Dendritic cell treated with granulocyte-macrophage colony-stimulating factor and Interleukin-4, amounts not matched to agents 40 ng/mL and 50 ng/mL, for 4 days (primary cell): ENCODE results near the gene AVPR1B.

Source experiments
- H3K27ac Mint-ChIP-seq: one replicate; pipeline ENCODE4 v1.8.0; 2022; ENCODE audit warnings: mild to moderate bottlenecking, mixed read lengths
- H3K27me3 Mint-ChIP-seq: one replicate; pipeline ENCODE4 v1.8.0; 2022; ENCODE audit warnings: mild to moderate bottlenecking, mixed read lengths
- H3K36me3 Mint-ChIP-seq: one replicate; pipeline ENCODE4 v1.8.0; 2022; ENCODE audit warnings: low read depth, mixed read lengths
- H3K4me1 Mint-ChIP-seq: one replicate; pipeline ENCODE4 v1.8.0; 2022; ENCODE audit warnings: low read depth, mixed read lengths
- H3K4me3 Mint-ChIP-seq: one replicate; pipeline ENCODE4 v1.8.0; 2022; ENCODE audit warnings: mild to moderate bottlenecking, moderate library complexity, mixed read lengths
- H3K9me3 Mint-ChIP-seq: one replicate; pipeline ENCODE4 v1.8.0; 2022; ENCODE audit warnings: mixed read lengths
- intact Hi-C: fragments of 100-400 bp; cut with micrococcal nuclease; formaldehyde crosslinking; loops from one replicate; pipeline ENCODE4 v1.15.0; 2022

Gene AVPR1B

DNA sequence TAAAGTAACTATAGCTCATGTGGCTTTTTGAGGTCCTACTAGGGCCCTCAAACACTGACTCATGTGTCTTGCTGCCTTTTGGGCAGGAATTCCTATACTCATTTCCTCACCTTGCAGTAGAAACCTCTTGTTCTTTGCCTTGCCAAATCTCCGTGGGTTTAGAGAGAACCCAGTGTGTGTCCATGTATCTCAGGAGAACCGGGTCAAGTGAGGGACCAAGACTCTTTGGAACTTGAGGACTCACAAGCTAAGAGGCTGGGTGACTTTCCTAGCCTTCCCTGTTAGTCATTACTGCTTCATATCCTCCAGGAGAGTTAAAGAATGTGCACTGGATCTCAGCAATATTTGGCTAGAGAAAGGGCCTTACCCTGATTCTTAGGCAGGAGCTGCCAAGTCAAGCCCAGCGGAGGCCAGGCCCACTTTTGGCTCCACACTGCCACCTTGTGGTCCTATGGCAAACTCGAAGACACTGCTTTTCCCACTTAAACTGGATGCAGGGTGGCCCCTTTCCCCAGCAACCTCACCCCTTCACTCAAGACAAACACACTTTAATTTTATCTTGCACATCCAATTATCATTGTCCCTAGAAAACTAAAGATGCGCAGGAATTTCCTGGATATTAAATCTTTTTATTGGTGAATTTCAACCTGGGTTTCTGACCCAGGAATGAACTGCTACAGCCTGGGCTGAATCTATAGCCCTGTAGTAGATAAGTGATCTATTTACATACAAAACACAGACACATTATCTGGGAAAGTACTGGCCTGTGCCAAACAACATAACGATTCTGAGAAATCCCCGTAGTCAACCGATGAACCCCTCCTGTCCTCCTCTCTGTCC, 10.6 kb downstream of the AVPR1B start:
- H3K4me1 Mint-ChIP-seq = peaks cover 28% of the 10 kb centered on the region
- H3K4me3 Mint-ChIP-seq = no peak overlapping the region
- H3K9me3 Mint-ChIP-seq = no peaks in the 10 kb centered on the region
- intact Hi-C loops = loop anchor here (1.0 to 5.0 kb wide), 4 partner anchors 76 to 314 kb away; no protein-coding TSS in a partner anchor
- no peak overlapping the region for H3K27ac Mint-ChIP-seq
- no peaks in the 10 kb centered on the region for H3K36me3 Mint-ChIP-seq
- peaks cover 4% of the 10 kb centered on the region for H3K27me3 Mint-ChIP-seq

DNA sequence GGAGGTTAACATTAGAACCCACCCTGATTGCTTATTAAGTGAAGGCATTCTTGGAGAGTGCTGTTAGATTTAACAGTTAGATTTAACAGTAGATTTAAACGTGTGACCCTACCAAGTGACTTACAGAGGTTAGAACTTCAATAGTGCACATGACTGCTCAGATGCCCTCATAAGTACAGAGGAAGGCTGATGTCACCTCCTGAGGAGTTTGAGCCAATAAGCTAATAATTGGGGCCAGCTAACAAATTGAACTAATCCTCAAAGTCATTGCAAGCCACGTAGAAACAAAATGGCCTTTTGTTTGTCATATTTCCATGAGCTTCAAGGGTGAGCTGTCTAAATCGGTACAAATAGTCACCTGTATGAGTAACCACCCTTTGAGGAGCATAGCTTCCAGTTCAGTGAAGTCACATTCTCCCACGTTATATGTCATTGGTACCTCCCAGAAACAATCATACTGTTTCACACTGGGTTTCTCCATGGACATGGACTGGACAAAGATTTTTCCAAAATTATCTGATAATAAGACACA, 11.7 kb downstream of the AVPR1B start:
- H3K9me3 Mint-ChIP-seq = no peaks in the 10 kb centered on the region
- intact Hi-C loops = loop anchor here (5.0 kb wide), 2 partner anchors 188 to 313 kb away; no protein-coding TSS in a partner anchor
- H3K36me3 Mint-ChIP-seq = no peaks in the 10 kb centered on the region
- peaks cover 5% of the 10 kb centered on the region for H3K27me3 Mint-ChIP-seq
- no peak overlapping the region for H3K4me3 Mint-ChIP-seq
- H3K4me1 Mint-ChIP-seq = peaks cover 38% of the 10 kb centered on the region
- H3K27ac Mint-ChIP-seq = no peak overlapping the region

DNA sequence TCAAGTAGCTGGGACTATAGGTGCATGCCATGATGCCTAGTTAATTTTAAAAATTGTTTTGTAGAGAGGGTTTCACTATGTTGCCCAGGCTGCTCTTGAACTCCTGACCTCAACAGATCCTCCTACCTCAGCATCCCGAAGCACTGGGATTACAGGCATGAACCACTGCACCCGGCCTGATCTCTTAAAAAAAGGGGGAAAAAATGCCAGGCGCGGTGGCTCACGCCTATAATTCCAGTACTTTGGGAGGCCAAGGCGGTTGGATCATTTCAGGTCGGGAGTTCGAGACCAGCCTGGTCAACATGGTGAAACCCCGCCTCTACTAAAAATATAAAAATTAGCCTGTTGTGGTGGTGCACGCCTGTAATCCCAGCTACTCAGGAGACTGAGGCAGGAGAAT, 13.2 kb downstream of the AVPR1B start:
- H3K4me1 Mint-ChIP-seq = peaks cover 54% of the 10 kb centered on the region
- H3K36me3 Mint-ChIP-seq = no peaks in the 10 kb centered on the region
- H3K9me3 Mint-ChIP-seq = no peaks in the 10 kb centered on the region
- intact Hi-C loops = no loop called here
- H3K27me3 Mint-ChIP-seq = peaks cover 11% of the 10 kb centered on the region
- H3K4me3 Mint-ChIP-seq = no peak overlapping the region
- H3K27ac Mint-ChIP-seq = peak overlapping the region; percentile 46

DNA sequence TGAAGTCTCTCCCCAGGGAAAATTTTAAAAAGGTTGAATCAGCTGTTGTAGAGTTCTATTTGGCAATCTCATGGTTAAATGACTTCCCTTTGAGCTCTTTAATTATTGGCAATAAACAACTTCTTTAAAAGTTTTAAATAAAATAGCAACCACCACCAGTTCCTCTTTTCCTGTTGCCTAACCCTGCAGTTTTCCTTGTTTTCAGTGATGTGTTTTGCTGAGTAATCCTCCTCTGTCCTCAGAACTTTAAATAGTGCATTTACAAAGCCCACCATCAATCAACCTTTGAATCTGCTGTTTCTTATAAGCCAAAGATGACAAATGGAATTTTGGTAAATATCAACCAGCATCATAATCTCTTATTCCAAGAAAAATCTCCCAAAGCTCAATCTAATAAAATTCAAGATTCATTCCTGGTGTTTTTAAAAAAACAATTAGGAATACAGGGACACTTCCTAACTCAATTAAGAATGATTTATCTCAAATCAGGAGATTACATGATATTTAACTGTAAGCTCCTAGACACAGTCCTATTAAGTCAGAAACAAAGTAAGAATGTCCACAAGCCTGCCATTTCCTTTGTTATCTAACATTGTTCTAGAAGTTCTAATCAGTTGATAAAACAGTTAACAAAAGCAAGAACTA, 14.8 kb downstream of the AVPR1B start:
- Mint-ChIP-seq H3K9me3 (no peaks in the 10 kb centered on the region), H3K4me3 (peak overlapping the region; percentile 38), H3K4me1 (peaks cover 70% of the 10 kb centered on the region), H3K27me3 (peaks cover 20% of the 10 kb centered on the region), H3K36me3 (no peaks in the 10 kb centered on the region), H3K27ac (peak overlapping the region; percentile 72)
- intact Hi-C loops = no loop called here

DNA sequence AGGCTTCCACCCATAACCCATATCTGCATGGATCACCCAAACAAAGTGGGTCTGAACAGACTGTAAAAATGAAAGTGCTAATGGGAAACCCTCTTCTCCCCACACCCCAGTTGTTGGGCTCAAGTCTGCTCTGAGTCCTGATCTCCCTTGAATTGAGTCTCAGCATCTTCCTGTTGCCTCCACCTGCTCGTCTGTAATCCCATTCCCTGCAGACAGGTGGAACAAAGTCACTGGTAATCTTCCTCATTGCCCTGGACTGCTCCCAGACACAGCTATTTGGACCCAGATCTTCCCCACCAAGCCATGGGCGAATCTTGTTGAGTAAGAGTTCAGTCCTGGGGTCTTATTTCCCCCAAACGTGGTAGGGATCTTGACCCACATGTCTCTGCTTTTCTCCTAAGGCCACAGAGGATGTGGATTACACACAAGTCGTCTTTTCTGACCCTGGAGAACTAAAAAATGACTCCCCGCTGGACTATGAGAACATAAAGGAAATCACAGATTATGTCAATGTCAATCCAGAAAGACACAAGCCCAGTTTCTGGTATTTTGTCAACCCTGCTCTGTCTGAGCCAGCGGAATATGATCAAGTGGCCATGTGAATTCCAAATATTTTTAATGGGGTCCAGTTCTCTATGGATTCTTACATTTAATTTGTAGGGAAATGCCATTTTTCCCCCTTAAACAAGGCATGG, 15.7 kb downstream of the AVPR1B start:
- Mint-ChIP-seq H3K4me3 (peak overlapping the region; percentile 38), H3K4me1 (peaks cover 75% of the 10 kb centered on the region), H3K27me3 (peaks cover 20% of the 10 kb centered on the region), H3K27ac (peak overlapping the region; percentile 72), H3K36me3 (no peaks in the 10 kb centered on the region), H3K9me3 (no peaks in the 10 kb centered on the region)
- intact Hi-C loops = no loop called here

DNA sequence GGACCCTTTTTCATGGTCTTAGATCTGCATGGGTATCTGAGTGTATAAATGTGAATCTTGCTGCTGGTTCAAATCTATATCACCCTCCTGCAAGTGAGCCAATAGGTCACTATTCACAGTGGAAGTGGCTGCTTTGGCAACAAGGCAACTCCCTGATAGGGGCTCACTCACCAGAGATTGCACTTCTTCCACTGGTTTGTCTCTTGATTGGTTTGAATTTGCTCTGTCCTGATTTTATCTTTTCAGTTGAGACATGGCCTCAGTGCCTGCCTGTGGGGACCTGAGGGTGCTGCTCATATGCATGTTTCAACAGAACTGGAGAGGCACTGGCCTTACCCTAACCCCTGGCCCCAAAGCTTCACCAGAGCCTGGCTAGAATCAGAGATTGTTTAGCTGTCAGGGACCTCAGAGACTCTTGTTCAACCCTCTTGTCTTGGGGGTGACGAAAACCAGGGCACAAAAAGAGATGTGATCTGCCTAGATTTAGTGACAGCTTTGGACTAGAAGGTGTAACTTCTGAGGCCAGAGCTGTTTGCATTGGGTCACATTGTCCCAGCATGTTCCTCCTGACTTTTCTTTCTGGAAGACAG, 16.9 kb downstream of the AVPR1B start:
- Mint-ChIP-seq H3K4me1 (peaks cover 75% of the 10 kb centered on the region), H3K9me3 (no peaks in the 10 kb centered on the region), H3K4me3 (no peak overlapping the region), H3K27ac (peak overlapping the region; percentile 1), H3K36me3 (no peaks in the 10 kb centered on the region), H3K27me3 (peaks cover 20% of the 10 kb centered on the region)
- intact Hi-C loops = no loop called here

DNA sequence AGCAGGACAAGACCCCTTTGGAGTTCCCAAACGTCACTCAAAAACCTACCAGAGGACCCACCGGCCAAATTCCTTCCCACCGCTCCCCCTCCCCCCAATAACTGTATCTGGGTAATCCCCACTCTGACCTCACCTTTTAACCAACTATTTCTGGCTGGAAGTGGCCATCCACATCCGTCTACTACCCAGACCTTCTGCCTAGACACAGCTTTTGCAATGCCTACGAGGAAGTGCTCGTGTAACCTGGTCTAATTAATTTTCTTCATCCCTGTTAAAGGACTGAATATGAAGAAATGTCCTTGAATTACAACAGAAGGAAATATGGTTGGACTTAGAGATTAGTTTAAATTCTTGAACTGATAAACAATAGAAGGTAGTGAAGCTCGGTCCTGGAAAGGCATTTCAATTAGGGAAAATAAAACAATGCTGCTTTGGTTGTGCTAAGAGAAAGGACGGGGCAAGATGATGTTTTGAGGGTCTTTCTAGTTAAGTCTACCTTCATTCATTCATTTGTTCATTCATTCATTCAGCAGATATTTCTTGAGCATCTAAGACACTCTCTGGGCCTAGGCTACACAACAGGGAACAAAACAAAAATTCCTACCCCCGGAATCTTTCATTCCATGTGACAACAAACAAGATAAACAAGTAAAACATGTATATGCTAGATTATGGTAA, 18.8 kb downstream of the AVPR1B start:
- intact Hi-C loops = no loop called here

DNA sequence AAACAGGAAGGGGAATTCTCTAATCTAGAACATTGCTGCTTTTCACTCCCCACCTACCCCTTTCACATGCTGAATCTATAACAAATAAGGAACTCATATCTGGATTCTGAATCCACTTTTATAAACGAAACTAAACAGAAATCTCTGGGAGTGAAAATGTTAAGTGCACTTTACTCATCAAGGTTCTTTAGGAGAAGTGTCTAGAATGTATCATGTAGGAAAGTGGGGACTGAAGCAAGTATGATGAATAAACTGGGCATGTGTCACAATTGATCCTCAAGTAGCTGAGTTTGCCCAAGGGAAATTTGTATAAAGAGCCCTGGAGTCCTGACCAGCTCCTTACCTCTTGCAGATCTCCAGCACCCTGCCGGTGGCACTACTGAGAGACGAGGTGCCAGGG, 19.8 kb downstream of the AVPR1B start:
- Mint-ChIP-seq H3K27me3 (peaks cover 21% of the 10 kb centered on the region), H3K27ac (no peak overlapping the region), H3K36me3 (no peaks in the 10 kb centered on the region), H3K9me3 (no peaks in the 10 kb centered on the region), H3K4me3 (no peak overlapping the region), H3K4me1 (peaks cover 55% of the 10 kb centered on the region)
- intact Hi-C loops = no loop called here

More for the DNA sequence above, 18.8 kb downstream of the AVPR1B start:
- Mint-ChIP-seq H3K4me1 (peaks cover 65% of the 10 kb centered on the region), H3K27ac (no peak overlapping the region), H3K4me3 (no peak overlapping the region), H3K9me3 (no peaks in the 10 kb centered on the region), H3K36me3 (no peaks in the 10 kb centered on the region), H3K27me3 (peaks cover 21% of the 10 kb centered on the region)

DNA sequence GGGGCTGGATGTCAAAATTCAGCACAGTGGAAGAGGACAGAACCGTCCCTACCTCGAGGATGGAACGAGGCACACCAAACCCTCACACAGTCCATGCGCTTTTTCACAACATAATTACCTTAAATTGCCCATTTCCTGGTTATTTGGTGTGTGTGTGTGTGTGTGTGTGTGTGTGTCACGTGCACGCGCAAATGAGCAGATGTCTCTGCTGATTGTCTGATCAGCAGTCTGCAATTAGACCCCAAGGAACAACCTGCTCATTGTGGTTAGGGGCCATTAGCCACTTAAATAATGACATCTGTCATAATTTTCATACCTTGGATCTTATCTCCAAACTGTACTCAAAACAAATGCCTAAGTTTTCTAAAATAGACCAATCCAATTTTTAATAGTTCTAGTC, 23.2 kb downstream of the AVPR1B start:
- H3K36me3 Mint-ChIP-seq = no peaks in the 10 kb centered on the region
- H3K4me1 Mint-ChIP-seq = peaks cover 28% of the 10 kb centered on the region
- no peak overlapping the region for H3K27ac Mint-ChIP-seq
- peaks cover 11% of the 10 kb centered on the region for H3K27me3 Mint-ChIP-seq
- H3K4me3 Mint-ChIP-seq = no peak overlapping the region
- intact Hi-C loops = no loop called here
- no peaks in the 10 kb centered on the region for H3K9me3 Mint-ChIP-seq

DNA sequence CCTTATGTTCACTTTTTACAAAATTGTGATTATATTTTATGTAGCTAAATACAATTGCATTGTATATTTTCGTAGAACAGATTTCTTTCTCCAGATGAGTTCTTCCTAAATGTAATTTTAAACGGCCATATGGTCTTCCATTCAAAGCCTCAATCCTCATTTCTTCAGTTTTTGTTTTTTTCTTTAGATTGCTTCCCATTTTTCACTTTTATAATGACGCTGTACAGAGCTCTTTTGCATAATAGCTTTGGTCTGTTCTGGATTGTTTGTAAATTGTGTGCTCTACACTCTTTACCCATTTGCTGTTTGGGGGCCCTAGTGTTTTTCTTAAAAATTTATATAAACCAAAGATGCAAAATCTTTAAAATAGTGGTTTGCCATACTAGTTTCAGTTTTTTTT, 27.8 kb downstream of the AVPR1B start:
- H3K4me3 Mint-ChIP-seq = no peak overlapping the region
- H3K4me1 Mint-ChIP-seq = peaks cover 6% of the 10 kb centered on the region
- intact Hi-C loops = no loop called here
- H3K36me3 Mint-ChIP-seq = no peaks in the 10 kb centered on the region
- H3K27ac Mint-ChIP-seq = no peak overlapping the region
- H3K9me3 Mint-ChIP-seq = no peaks in the 10 kb centered on the region
- peaks cover 2% of the 10 kb centered on the region for H3K27me3 Mint-ChIP-seq

DNA sequence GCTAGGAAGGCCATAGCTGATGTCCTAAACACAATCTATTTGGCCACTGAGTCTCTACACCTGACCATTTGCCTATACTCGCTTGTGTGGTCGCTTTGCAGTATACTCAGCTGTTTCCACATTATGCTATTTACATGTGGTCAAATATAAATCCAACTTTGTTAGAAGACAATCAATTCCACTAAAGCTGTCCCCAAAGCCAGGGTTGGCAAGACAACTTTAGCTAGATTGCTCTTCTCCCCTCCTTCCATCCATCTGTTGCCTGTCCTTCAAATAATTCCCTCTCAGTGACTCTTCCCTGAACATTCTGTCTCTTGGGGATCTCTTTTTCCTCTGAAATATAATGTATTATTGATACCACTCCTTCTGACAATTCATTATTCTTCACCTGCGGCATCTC, 30.1 kb downstream of the AVPR1B start:
- no peak overlapping the region for H3K4me3 Mint-ChIP-seq
- H3K27ac Mint-ChIP-seq = no peak overlapping the region
- no peaks in the 10 kb centered on the region for H3K9me3 Mint-ChIP-seq
- H3K27me3 Mint-ChIP-seq = no peaks in the 10 kb centered on the region
- H3K4me1 Mint-ChIP-seq = peaks cover 17% of the 10 kb centered on the region
- intact Hi-C loops = no loop called here
- H3K36me3 Mint-ChIP-seq = no peaks in the 10 kb centered on the region

DNA sequence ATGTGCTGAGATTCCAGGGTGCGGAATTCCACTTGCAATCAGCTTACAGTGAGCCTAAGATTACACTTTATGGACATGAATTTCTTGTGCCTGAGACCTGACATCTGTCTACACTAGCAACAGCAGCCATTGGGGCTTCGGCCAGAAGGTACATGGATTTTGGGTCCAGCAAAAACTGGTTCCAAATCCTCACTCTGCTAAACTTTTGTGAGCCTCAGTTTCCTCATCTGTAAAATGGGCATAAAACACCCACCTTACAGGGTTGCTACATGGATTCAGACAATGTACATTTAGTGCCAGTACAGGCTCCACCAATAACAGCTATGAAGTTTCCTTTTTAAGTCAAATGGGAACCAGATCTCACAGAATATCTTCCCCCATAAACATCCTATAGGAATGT, 33.4 kb downstream of the AVPR1B start:
- Mint-ChIP-seq H3K4me3 (no peak overlapping the region), H3K9me3 (no peaks in the 10 kb centered on the region), H3K27me3 (no peaks in the 10 kb centered on the region), H3K4me1 (peaks cover 29% of the 10 kb centered on the region), H3K36me3 (no peaks in the 10 kb centered on the region), H3K27ac (no peak overlapping the region)
- intact Hi-C loops = loop anchor here (5.0 kb wide), 1 partner anchor 36 kb away; no protein-coding TSS in a partner anchor
